Muscle of leg (tissue), 11 donors: ENCODE measurements around the gene CHMP4B. TPM values are rescaled to one million over a fixed set of nuclear protein-coding genes. Genes with fewer than 3 reads are reported as not detected.
"Not testable (repeated sequence)": the region's sequence is repeated elsewhere in the genome, so short reads cannot be mapped to it uniquely, and the experiment has no call there.

Experiments
- DNase-seq: peaks from one replicate; pipeline ENCODE4 v3.0.0; 2013
- H3K27ac ChIP-seq: one replicate; pipeline ENCODE4 v1.5.1; 2013; ENCODE audit warnings: mild to moderate bottlenecking, low read length, control low read depth
- H3K27me3 ChIP-seq: one replicate; pipeline ENCODE4 v1.6.1; 2013; ENCODE audit warnings: low read length; ENCODE audit not compliant: control insufficient read depth, insufficient read depth
- H3K36me3 ChIP-seq: one replicate; pipeline ENCODE4 v1.6.1; 2013; ENCODE audit warnings: low read length; ENCODE audit not compliant: control insufficient read depth, insufficient read depth
- H3K4me1 ChIP-seq: one replicate; pipeline ENCODE4 v1.6.1; 2013; ENCODE audit warnings: low read length; ENCODE audit not compliant: control insufficient read depth, insufficient read depth
- H3K4me3 ChIP-seq: one replicate; pipeline ENCODE4 v1.5.1; 2013; ENCODE audit warnings: low read length, control low read depth
- H3K9me3 ChIP-seq: replicated peaks from 2 replicates; pipeline ENCODE4 v1.6.1; 2013; ENCODE audit warnings: low read depth, low read length; ENCODE audit not compliant: control insufficient read depth
- whole genome bisulfite sequencing: methylation state at CpG from one replicate; pipeline ENCODE4 v1.1.5; 2013; ENCODE audit warnings: missing lambda C conversion rate; ENCODE audit not compliant: insufficient coverage; 5-methylcytosine and 5-hydroxymethylcytosine counted together
- polyA plus RNA-seq, 8 donors: library from polyadenylated mRNA; unstranded; fragments of 120-200 nt; gene quantifications; one replicate each; pipeline versions ENCODE4 v1.2.1 to v1.2.3, GENCODE V29; 2013; ENCODE audit warnings: inconsistent platforms in 1 of 8, low replicate concordance in 1 of 8; ENCODE audit not compliant: insufficient read length in 8 of 8, insufficient read depth in 1 of 8
- total RNA-seq: library from RNA; stranded (reverse); fragments of 120-200 nt; gene quantifications from one replicate; pipeline ENCODE4 v1.2.4, GENCODE V29; 2013

Gene CHMP4B
- total and polyA plus RNA-seq, 9 donors: 20.7 to 82.8 (median 75.1) TPM

DNA sequence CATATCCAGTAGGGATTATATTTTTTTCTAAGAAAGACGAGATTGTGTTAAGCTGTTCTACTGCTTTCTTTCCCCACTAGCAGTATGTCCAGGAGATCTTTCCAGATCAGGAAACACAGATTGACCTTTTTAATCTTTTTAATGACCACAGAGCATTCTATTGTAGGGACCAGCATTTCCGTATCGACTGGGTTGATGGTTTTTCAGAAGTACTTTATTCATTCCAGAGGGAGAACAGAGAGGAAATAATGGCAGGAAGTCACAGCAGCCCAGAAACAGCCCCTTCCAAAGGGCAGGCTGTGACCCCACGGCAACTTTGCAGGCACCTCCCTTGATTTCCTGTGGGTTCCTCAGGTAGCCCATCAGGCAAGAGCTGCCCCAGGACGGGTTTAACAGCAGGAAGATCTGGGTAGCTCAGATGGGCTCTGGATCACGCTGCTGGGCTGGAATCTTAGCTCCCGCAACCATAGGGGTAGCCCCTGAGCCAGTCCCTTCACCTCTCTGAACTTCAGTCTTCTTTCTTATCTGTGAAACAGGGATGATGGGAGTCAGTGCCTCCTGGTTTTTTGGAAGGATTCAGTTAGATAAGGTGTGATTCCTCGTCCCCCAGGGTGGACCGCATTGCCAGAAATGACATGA, 23.8 kb upstream of the CHMP4B start:
- no peak overlapping the region for H3K4me3 ChIP-seq
- peaks cover 7% of the 10 kb centered on the region for H3K4me1 ChIP-seq
- H3K36me3 ChIP-seq: peaks cover 13% of the 10 kb centered on the region
- no peaks in the 10 kb centered on the region for H3K9me3 ChIP-seq
- H3K27me3 ChIP-seq: no peaks in the 10 kb centered on the region
- WGBS: 30% methylated on average over 7 of the region's 9 CpGs
- no peak for DNase-seq
- peak overlapping the region; percentile 7 for H3K27ac ChIP-seq

DNA sequence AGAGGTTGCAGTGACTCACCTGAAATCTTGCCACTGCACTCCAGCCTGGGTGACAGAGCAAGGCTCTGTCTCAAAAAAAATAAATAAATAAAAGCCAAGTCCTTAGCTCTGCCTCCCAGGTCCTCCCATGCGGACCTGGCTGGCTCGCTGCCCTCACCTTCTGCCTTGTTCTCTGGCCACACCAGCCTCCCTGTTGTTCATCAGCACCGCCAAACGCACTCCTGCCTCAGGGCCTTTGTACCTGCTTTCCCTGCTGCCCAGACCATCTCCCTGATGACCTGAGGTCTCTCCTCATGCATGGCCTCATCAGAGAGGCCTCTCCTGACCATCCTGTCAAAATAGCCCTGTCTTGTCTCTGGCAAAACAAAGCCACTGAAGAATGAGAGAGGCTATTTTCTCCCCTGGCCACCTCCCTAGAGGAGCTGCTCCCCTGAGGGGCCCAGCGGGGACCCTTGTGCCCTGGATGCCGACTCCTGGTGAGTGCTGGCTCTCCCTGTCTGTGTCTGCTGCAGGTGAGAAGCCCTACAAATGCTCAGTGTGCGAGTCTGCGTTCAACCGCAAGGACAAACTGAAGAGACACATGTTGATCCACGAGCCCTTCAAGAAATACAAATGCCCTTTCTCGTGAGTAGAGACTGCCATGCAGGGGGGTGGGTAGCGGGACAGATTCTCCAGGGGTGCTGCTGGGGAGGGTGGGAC, 22.6 kb upstream of the CHMP4B start:
- Histone ChIP-seq H3K27ac (no peak overlapping the region), H3K9me3 (no peaks in the 10 kb centered on the region), H3K36me3 (peaks cover 11% of the 10 kb centered on the region), H3K4me1 (peaks cover 12% of the 10 kb centered on the region), H3K27me3 (no peaks in the 10 kb centered on the region), H3K4me3 (no peak overlapping the region)
- WGBS: 86% methylated on average over 11 of the region's 12 CpGs
- no peak for DNase-seq

DNA sequence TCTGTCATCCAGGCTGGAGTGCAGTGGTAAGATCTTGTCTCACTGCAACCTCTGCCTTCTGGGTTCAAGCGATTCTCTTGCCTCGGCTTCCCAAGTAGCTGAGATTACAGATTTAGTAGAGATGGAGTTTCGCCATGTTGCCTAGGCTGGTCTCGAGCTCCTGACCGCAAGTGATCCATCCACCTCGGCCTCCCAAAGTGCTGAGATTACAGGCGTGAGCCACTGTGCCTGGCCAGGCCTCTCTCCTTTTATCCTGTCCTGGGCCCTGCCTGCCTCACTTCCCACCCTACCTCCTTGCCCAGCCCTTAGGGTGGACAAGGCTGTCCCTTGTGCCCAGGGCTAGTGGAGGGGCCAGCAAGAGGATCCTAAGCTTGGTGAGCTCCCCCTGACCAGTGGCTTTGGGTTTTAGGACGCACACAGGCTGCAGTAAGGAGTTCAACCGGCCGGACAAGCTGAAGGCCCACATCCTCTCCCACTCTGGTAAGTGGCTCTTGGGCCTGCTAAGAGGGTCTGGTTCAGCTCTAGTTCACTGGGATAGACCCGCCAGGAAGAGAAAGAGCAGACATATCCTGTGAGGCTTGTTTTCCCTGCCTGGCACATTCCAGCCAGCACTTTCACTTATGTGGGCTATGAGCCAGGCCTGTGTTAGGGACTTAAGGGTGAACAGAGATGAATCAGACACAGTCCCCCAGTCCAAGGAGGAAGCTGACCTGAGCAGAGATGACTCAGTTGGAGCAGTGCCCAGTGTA, 21.9 kb upstream of the CHMP4B start:
- Histone ChIP-seq H3K4me3 (no peak overlapping the region), H3K9me3 (no peaks in the 10 kb centered on the region), H3K4me1 (peaks cover 12% of the 10 kb centered on the region), H3K27me3 (no peaks in the 10 kb centered on the region), H3K36me3 (peaks cover 11% of the 10 kb centered on the region), H3K27ac (no peak overlapping the region)
- peak; percentile 42 for DNase-seq
- 71% methylated on average over 8 of the region's 11 CpGs for WGBS

DNA sequence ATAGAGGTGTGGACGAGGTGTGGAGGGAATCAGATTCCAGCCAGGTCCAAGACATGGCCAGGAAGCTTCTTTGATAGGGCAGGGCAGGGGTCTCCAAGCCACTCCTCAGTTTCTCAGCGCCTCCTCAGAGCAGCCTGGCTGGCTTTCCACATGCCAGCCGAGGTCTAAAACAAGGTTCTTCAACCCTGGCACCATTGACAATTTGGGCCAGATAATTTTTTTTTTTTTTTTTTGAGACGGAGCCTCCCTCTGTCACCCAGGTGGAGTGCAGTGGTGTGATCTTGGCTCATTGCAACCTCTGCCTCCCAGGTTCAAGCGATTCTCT, 21.3 kb upstream of the CHMP4B start:
- 55% methylated on average over 3 of the region's 5 CpGs for WGBS
- Histone ChIP-seq H3K4me3 (no peak overlapping the region), H3K27ac (no peak overlapping the region), H3K9me3 (no peaks in the 10 kb centered on the region), H3K36me3 (peaks cover 11% of the 10 kb centered on the region), H3K27me3 (no peaks in the 10 kb centered on the region), H3K4me1 (peaks cover 12% of the 10 kb centered on the region)
- no peak for DNase-seq

DNA sequence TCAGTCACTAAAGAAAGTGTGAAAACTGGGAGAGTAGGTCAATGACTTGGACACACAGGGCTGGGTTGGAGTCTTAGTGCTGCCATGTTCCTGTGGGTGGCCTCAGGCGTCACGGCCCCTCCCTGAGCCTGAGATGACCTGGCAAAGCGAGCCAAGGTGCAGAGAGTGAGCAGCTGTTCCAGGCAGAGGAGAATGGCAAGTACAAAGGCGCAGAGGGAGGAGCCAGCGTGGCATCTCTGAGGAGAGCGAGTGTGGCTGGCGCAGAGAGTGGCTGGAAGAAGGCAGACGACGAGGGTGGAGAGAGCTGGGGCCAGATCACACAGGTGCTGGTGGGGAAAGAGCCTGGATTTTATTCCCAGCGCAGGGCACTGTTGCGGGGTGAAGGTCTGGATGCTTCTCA, 20.6 kb upstream of the CHMP4B start:
- WGBS: 82% methylated on average over 11 of the region's 11 CpGs
- H3K9me3 ChIP-seq: no peaks in the 10 kb centered on the region
- H3K36me3 ChIP-seq: peaks cover 11% of the 10 kb centered on the region
- DNase-seq: no peak
- H3K27ac ChIP-seq: no peak overlapping the region
- no peaks in the 10 kb centered on the region for H3K27me3 ChIP-seq
- H3K4me3 ChIP-seq: no peak overlapping the region
- peaks cover 12% of the 10 kb centered on the region for H3K4me1 ChIP-seq

DNA sequence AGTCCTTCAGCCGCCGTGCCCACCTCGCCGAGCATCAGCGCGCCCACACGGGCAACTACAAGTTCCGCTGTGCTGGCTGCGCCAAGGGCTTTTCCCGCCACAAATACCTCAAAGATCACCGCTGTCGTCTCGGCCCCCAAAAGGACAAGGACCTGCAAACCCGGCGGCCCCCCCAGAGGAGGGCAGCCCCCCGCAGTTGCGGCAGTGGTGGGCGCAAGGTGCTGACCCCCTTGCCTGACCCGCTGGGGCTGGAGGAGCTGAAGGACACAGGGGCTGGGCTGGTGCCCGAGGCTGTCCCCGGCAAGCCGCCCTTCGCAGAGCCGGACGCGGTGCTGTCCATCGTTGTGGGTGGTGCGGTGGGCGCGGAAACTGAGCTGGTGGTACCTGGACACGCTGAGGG, 20.1 kb upstream of the CHMP4B start:
- WGBS: 94% methylated on average over 30 of the region's 31 CpGs
- DNase-seq: no peak
- H3K4me3 ChIP-seq: no peak overlapping the region
- peaks cover 12% of the 10 kb centered on the region for H3K4me1 ChIP-seq
- peaks cover 11% of the 10 kb centered on the region for H3K36me3 ChIP-seq
- no peaks in the 10 kb centered on the region for H3K27me3 ChIP-seq
- H3K27ac ChIP-seq: no peak overlapping the region
- no peaks in the 10 kb centered on the region for H3K9me3 ChIP-seq

DNA sequence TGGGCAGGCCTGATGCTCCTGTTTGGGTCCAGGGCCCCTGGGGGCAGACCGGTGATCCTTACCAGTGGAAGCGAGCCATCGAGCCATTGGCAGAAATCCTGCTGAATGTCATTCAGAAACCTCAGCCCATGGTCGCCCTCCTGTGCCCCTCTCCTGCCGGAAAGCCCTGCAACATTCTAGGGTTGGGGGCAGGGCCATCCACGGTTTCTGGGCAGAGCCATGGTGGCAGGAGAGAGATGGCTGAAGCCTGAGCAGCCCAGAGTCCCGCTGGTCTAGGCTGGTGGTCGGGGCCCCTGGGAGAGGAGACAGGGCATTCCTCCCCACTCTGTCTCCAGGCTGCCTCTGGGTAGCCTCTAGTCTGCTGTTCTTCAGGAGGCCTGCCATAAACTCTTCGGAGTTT, 19.6 kb upstream of the CHMP4B start:
- Histone ChIP-seq H3K27ac (no peak overlapping the region), H3K27me3 (no peaks in the 10 kb centered on the region), H3K36me3 (peaks cover 11% of the 10 kb centered on the region), H3K4me1 (peaks cover 12% of the 10 kb centered on the region), H3K9me3 (no peaks in the 10 kb centered on the region), H3K4me3 (no peak overlapping the region)
- DNase-seq: no peak
- WGBS: 84% methylated on average over 9 of the region's 9 CpGs

DNA sequence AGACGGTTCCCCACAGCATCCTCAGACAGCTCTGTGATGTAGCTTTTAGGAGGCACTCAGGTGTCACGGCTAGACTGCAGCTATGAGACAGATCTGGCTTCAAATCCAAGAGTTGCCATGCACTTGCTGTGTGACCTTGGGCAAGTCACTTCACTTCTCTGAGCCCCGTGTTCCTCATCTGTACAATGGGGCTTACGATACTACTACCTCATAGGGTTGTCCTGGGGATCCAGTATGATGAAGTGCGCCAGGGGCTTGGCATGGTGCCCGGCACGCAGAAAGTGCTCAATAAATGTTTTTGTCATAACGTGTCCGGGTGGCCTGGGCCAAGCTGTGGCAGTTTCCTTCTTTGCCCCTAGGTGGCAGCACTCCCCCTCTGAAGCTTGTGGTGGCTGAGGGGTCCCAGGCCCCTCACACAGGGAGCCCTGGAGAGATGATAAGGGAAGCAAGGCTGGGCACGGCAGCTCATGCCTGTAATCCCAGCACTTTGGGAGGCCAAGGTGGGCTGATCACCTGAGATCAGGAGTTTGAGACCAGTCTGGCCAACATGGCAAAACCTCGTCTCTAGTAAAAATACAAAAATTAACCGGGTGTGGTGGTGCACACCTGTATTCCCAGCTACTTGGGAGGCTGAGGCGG, 19.1 kb upstream of the CHMP4B start:
- Histone ChIP-seq H3K36me3 (peaks cover 11% of the 10 kb centered on the region), H3K4me1 (peaks cover 12% of the 10 kb centered on the region), H3K27ac (no peak overlapping the region), H3K27me3 (no peaks in the 10 kb centered on the region), H3K4me3 (no peak overlapping the region), H3K9me3 (no peaks in the 10 kb centered on the region)
- no peak for DNase-seq
- 58% methylated on average over 11 of the region's 13 CpGs for WGBS

DNA sequence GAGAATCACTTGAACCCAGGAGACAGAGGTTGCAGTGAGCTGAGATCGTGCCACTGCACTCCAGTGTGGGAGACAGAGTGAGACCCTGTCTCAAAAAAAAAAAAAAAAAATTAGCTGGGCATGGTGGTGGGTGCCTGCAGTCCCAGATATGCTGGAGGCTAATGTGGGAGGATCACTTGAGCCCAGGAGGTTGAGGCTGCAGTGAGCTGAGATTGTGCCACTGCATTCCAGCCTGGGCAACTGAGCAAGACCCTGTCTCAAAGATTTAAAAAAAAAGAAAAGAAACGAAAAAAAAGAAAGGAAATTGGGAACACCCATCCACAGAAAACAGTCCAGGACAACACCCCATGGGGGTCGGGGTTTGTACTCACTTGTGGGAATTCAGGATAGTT, 18.6 kb upstream of the CHMP4B start:
- peaks cover 11% of the 10 kb centered on the region for H3K36me3 ChIP-seq
- WGBS: no CpG with 5 or more reads among the region's 3 CpGs
- peaks cover 12% of the 10 kb centered on the region for H3K4me1 ChIP-seq
- DNase-seq, H3K27ac ChIP-seq, H3K9me3 ChIP-seq, H3K27me3 ChIP-seq, H3K4me3 ChIP-seq: not testable (repeated sequence)
